Measurements from ENCODE around the gene XRCC3.

The XRCC3 gene

DNA sequence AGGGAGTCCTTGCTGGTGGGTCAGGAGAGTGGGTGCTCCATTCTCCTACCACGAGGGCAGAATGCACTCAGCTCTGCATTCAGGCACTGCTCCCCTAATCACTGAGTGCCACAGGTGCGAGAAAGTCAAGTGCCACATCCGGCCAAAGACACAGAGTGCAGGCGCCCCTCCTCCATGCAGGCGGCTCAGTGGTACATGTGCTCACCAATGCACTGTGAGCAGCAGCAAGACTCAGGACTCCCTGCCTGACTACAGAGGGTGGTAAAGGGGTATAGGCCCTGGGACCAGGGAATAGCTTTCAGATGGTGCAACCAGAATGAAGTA is 33.2 kb upstream of the XRCC3 start:
- Histone ChIP-seq H3K36me3 (ENCODE audit: control insufficient read depth in 5 of 5, insufficient read depth in 5 of 5, low read length in 5 of 5) (peaks cover 0 to 30% (median 23%) of the 10 kb centered on the region in 5 donors), H3K4me3 (ENCODE audit: low read depth in 1 of 5, low read length in 5 of 5) (no peak overlapping the region), H3K27me3 (ENCODE audit: control insufficient read depth in 5 of 5, insufficient read depth in 4 of 5, low read length in 5 of 5) (no peaks in the 10 kb centered on the region), H3K27ac (ENCODE audit: low read depth, low read length) (no peak overlapping the region), H3K9me3 (ENCODE audit: control insufficient read depth in 5 of 5, low read length in 5 of 5) (no peaks in the 10 kb centered on the region), H3K9ac (ENCODE audit: low read length in 5 of 5) (no peak overlapping the region), H3K4me1 (ENCODE audit: control insufficient read depth in 5 of 5, insufficient read depth in 5 of 5, low read length in 5 of 5) (no peaks in the 10 kb centered on the region)

DNA sequence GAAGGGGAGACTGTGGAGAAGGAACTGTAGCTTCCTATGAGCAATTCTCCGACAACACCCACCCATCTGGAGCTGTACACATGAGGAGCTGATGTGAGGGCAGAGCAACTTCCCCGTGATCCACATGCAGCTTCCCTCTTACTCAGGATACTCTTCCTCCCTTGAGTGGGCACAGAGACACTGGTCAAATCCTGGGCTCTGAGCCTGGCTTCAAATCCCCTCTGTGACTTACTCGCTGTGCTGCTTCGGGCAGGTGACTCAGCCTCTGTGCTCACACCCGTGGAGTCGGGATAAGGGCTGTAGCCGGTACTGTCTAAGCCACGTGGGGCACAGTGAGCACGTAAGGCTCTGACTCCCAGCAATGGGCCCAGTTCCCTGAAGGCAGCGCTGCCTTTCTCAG is 31.4 kb upstream of the XRCC3 start:
- peaks cover 0 to 35% (median 24%) of the 10 kb centered on the region in 5 donors for H3K36me3 ChIP-seq (ENCODE audit: control insufficient read depth in 5 of 5, insufficient read depth in 5 of 5, low read length in 5 of 5)
- H3K4me3 ChIP-seq (ENCODE audit: low read depth in 1 of 5, low read length in 5 of 5) = no peak overlapping the region
- H3K27ac ChIP-seq (ENCODE audit: low read depth, low read length) = no peak overlapping the region
- no peaks in the 10 kb centered on the region for H3K27me3 ChIP-seq (ENCODE audit: control insufficient read depth in 5 of 5, insufficient read depth in 4 of 5, low read length in 5 of 5)
- no peaks in the 10 kb centered on the region for H3K9me3 ChIP-seq (ENCODE audit: control insufficient read depth in 5 of 5, low read length in 5 of 5)
- no peak overlapping the region for H3K9ac ChIP-seq (ENCODE audit: low read length in 5 of 5)
- peaks cover 0 to 12% (median 2%) of the 10 kb centered on the region in 5 donors for H3K4me1 ChIP-seq (ENCODE audit: control insufficient read depth in 5 of 5, insufficient read depth in 5 of 5, low read length in 5 of 5)

DNA sequence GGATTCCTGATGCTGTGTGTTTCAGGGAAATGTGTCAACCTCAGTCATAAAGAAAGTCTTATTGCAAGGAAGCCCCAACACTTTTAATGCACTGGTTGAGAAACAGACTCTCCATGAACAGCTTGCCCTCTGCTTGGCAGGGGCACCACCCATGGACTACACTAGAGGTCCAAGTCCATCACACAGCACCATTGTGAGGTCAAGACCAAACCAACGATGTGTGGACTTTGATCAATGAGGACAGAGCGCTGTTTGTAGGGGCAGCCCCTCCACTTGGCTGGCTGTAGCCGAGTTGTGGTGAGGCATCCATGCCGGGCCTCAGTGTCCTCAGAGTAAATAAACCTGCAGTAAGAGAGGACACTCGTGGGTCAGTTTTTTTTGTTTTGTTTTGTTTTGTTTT is 30.2 kb upstream of the XRCC3 start:
- H3K4me1 ChIP-seq (ENCODE audit: control insufficient read depth in 5 of 5, insufficient read depth in 5 of 5, low read length in 5 of 5) = peaks cover 2 to 15% (median 5%) of the 10 kb centered on the region in 5 donors
- no peak overlapping the region for H3K27ac ChIP-seq (ENCODE audit: low read depth, low read length)
- no peaks in the 10 kb centered on the region for H3K27me3 ChIP-seq (ENCODE audit: control insufficient read depth in 5 of 5, insufficient read depth in 4 of 5, low read length in 5 of 5)
- H3K4me3 ChIP-seq (ENCODE audit: low read depth in 1 of 5, low read length in 5 of 5) = no peak overlapping the region
- no peak overlapping the region for H3K9ac ChIP-seq (ENCODE audit: low read length in 5 of 5)
- peaks cover 0 to 37% (median 24%) of the 10 kb centered on the region in 5 donors for H3K36me3 ChIP-seq (ENCODE audit: control insufficient read depth in 5 of 5, insufficient read depth in 5 of 5, low read length in 5 of 5)
- H3K9me3 ChIP-seq (ENCODE audit: control insufficient read depth in 5 of 5, low read length in 5 of 5) = no peaks in the 10 kb centered on the region

DNA sequence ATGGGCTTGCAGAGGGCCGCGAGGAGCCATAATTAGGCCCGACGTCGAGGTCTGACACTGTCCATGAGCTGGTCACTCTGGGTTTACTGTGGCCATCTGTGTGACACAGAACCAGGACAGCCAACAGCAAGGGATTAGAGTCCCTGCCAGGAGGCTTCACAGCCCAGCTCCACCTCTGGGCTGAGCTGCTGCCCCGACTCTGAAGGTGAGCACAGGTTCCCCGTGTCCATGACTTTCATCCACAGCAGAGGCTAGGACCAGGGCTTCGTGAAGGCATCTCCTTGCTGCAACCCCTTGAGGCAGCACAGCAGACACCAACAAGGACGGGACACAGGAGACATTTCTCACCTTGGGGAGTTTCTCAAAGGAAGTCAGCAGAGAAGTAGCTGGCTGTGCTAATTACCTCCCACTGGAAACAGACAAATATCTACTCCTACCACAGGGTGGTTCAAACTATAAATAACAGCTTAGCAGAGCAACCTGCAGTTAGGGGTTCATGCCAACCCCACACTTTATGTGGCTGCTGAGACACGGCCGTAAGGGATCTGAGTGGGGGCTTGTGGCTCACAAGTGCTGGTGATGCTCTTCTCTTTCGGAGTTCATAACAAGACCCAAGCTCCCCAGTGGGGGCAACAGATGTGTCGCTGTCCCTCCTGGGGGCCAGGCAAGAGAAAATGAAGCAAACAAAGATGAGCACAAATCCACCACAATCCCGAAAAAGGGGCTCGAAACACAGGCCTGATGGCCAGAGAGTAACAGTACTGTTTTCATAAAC is 29.6 kb upstream of the XRCC3 start:
- Histone ChIP-seq H3K4me3 (ENCODE audit: low read depth in 1 of 5, low read length in 5 of 5) (no peak overlapping the region), H3K27me3 (ENCODE audit: control insufficient read depth in 5 of 5, insufficient read depth in 4 of 5, low read length in 5 of 5) (no peaks in the 10 kb centered on the region), H3K4me1 (ENCODE audit: control insufficient read depth in 5 of 5, insufficient read depth in 5 of 5, low read length in 5 of 5) (peaks cover 2 to 15% (median 5%) of the 10 kb centered on the region in 5 donors), H3K9ac (ENCODE audit: low read length in 5 of 5) (no peak overlapping the region), H3K9me3 (ENCODE audit: control insufficient read depth in 5 of 5, low read length in 5 of 5) (no peaks in the 10 kb centered on the region), H3K27ac (ENCODE audit: low read depth, low read length) (no peak overlapping the region), H3K36me3 (ENCODE audit: control insufficient read depth in 5 of 5, insufficient read depth in 5 of 5, low read length in 5 of 5) (peaks cover 0 to 44% (median 27%) of the 10 kb centered on the region in 5 donors)

DNA sequence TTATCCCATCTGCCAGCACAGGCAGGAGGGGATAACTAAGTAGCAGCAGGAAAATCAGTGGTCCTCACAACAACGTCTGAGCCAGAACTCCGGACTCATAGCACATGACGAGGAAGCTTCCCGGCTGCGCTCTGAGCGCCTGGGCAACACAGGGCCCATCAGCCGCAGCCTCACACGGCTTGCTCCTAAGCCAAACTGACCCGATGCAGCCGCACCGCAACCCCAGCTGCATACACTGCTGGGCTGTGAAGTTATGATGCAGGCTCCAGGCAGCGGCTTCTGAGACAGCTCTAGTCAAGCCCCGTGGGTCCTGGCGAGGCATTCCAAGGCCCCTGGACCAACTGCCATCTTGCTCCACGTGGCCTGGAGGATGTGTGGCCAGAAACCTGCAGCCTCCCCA is 28.4 kb upstream of the XRCC3 start:
- H3K36me3 ChIP-seq (ENCODE audit: control insufficient read depth in 5 of 5, insufficient read depth in 5 of 5, low read length in 5 of 5) = peaks cover 0 to 48% (median 27%) of the 10 kb centered on the region in 5 donors
- H3K9ac ChIP-seq (ENCODE audit: low read length in 5 of 5) = no peak overlapping the region

DNA sequence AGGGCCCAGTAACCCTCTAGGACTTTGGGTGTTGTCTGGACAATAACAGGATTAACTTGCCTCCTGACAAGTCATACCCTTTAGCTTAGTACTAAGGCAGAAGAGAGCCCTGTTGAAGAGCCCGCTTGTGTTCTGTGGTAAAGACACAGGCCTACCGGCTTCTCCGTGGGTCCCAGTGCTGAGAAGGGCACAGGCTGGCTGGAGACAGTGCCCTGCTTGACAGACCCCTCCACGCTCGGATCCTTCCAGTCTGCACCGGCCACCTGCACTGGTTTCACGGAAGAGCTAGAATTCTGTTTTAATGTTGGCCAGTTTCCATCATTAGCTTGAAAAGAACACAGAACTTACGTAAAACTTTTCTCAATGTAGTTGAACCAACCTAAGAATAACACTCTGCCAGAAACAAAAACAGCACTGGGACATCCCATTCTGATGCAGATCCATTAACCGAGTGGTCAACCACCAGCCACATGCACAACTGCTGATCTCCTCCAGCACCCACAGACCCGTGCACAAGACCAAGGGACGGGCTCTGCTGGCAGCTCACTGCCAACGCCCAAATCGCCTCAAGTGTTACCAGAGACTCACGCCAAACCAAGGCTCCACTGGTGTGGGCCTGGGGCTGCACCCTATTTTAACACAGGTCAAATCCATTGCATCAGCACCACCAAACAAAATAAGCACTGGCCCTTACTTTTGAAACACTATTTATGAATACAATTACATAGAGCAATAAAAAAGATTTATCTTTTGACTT is 27.4 kb upstream of the XRCC3 start:
- Histone ChIP-seq H3K27me3 (ENCODE audit: control insufficient read depth in 5 of 5, insufficient read depth in 4 of 5, low read length in 5 of 5) (no peaks in the 10 kb centered on the region), H3K4me1 (ENCODE audit: control insufficient read depth in 5 of 5, insufficient read depth in 5 of 5, low read length in 5 of 5) (peaks cover 2 to 24% (median 14%) of the 10 kb centered on the region in 5 donors), H3K9me3 (ENCODE audit: control insufficient read depth in 5 of 5, low read length in 5 of 5) (no peaks in the 10 kb centered on the region), H3K4me3 (ENCODE audit: low read depth in 1 of 5, low read length in 5 of 5) (no peak overlapping the region), H3K36me3 (ENCODE audit: control insufficient read depth in 5 of 5, insufficient read depth in 5 of 5, low read length in 5 of 5) (peaks cover 0 to 52% (median 31%) of the 10 kb centered on the region in 5 donors), H3K9ac (ENCODE audit: low read length in 5 of 5) (no peak overlapping the region), H3K27ac (ENCODE audit: low read depth, low read length) (no peak overlapping the region)

More for the DNA sequence above, 28.4 kb upstream of the XRCC3 start:
- Histone ChIP-seq H3K9me3 (ENCODE audit: control insufficient read depth in 5 of 5, low read length in 5 of 5) (no peaks in the 10 kb centered on the region), H3K27ac (ENCODE audit: low read depth, low read length) (no peak overlapping the region), H3K4me3 (ENCODE audit: low read depth in 1 of 5, low read length in 5 of 5) (no peak overlapping the region), H3K4me1 (ENCODE audit: control insufficient read depth in 5 of 5, insufficient read depth in 5 of 5, low read length in 5 of 5) (peaks cover 2 to 22% (median 13%) of the 10 kb centered on the region in 5 donors), H3K27me3 (ENCODE audit: control insufficient read depth in 5 of 5, insufficient read depth in 4 of 5, low read length in 5 of 5) (no peaks in the 10 kb centered on the region)

DNA sequence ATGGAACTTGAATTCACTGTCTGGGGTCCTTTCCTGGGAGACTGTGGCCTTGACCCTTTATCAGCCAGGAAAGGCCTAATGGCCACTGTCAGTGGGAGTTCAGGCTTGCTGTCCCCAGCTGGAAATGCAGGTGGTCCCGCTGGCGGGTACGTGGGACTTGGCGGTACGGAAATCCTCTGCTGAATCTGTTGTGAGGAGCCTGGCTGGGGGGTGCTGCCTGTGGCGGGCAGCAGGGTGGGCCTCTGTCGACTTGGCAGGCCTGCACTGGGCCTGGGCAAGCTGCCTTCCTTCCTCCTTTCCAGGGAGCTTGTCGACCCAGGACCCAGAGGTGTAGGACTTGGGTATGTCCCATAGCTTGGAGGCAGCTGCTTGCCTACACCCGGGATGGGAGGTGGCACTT is 26.6 kb upstream of the XRCC3 start:
- no peak overlapping the region for H3K4me3 ChIP-seq (ENCODE audit: low read depth in 1 of 5, low read length in 5 of 5)
- H3K4me1 ChIP-seq (ENCODE audit: control insufficient read depth in 5 of 5, insufficient read depth in 5 of 5, low read length in 5 of 5) = peaks cover 4 to 32% (median 21%) of the 10 kb centered on the region in 5 donors
- no peak overlapping the region for H3K27ac ChIP-seq (ENCODE audit: low read depth, low read length)
- H3K9ac ChIP-seq (ENCODE audit: low read length in 5 of 5) = no peak overlapping the region
- H3K36me3 ChIP-seq (ENCODE audit: control insufficient read depth in 5 of 5, insufficient read depth in 5 of 5, low read length in 5 of 5) = peaks cover 0 to 55% (median 35%) of the 10 kb centered on the region in 5 donors
- no peaks in the 10 kb centered on the region for H3K9me3 ChIP-seq (ENCODE audit: control insufficient read depth in 5 of 5, low read length in 5 of 5)
- no peaks in the 10 kb centered on the region for H3K27me3 ChIP-seq (ENCODE audit: control insufficient read depth in 5 of 5, insufficient read depth in 4 of 5, low read length in 5 of 5)

DNA sequence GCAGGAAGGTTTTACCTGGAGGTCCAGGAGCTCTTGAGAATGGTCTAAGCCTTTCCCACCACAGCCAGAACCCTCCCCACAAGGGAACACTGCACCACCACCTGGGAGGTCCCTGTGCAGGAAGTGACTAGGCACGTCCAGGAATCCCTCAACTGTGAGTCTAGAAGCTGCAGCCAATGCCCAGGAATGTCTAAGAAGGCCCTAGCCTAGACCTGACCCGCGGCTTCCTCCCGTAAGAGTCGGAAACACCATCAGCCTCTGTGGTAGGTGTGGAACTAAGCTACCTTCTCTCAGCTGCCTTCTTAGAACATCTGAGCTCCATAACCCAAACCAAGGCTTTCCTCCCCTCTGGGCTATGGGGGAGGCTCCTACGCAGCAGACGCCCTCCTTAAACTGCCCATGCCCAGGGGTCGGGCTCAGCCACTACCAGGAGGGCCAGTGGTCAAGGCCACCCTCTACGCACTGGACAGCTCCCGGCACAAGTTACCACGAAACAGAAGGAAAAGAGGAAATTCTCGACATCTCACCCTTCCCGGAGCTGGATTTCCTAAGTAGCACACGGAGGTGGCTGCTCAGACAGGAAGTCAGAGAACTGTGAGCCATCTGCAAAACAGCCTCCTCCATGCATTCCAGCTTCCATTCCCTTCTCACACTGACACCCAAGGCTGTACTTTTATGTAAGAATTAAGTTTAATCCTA is 25.9 kb upstream of the XRCC3 start:
- Histone ChIP-seq H3K27ac (ENCODE audit: low read depth, low read length) (no peak overlapping the region), H3K36me3 (ENCODE audit: control insufficient read depth in 5 of 5, insufficient read depth in 5 of 5, low read length in 5 of 5) (peaks cover 0 to 55% (median 37%) of the 10 kb centered on the region in 5 donors), H3K9me3 (ENCODE audit: control insufficient read depth in 5 of 5, low read length in 5 of 5) (no peaks in the 10 kb centered on the region), H3K9ac (ENCODE audit: low read length in 5 of 5) (no peak overlapping the region), H3K4me1 (ENCODE audit: control insufficient read depth in 5 of 5, insufficient read depth in 5 of 5, low read length in 5 of 5) (peaks cover 6 to 40% (median 28%) of the 10 kb centered on the region in 5 donors), H3K4me3 (ENCODE audit: low read depth in 1 of 5, low read length in 5 of 5) (no peak overlapping the region), H3K27me3 (ENCODE audit: control insufficient read depth in 5 of 5, insufficient read depth in 4 of 5, low read length in 5 of 5) (no peaks in the 10 kb centered on the region)

DNA sequence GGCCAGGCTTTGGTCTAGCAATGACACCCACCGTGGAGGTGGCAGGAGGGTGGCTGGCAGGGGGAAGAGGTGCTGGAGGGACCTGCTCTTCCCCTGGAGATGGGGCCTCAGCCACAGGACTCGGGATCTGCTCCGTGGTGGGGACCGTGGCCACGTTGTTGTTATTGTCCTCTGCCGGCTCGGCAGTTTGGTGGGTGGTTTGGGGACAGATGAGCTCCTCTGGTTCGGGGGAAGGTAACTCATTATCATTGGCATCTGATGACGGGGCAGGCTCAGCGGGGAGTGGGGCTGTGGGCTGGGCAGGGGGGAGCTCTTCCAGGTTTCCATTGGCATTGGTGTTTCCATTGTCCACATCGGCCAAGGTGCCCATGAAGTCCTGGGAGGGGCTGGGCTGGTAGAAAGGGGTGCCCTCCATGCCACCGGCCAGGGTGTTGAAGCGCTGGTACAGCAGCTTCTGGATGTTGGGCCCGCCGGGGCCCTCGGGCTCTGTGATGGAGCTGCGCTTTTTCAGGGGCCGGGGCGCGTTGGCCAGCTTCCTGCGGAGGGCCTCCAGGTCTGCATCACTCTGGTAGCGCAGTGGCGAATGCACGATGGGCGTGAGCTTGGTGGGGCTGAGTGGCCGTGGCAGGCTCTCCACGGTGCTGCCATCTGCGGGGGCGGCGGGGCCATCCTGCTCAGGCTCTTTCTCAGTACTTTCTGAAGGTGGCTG is 24.7 kb upstream of the XRCC3 start:
- H3K9ac ChIP-seq (ENCODE audit: low read length in 5 of 5) = no peak overlapping the region
- peaks cover 0 to 56% (median 33%) of the 10 kb centered on the region in 5 donors for H3K36me3 ChIP-seq (ENCODE audit: control insufficient read depth in 5 of 5, insufficient read depth in 5 of 5, low read length in 5 of 5)
- no peaks in the 10 kb centered on the region for H3K27me3 ChIP-seq (ENCODE audit: control insufficient read depth in 5 of 5, insufficient read depth in 4 of 5, low read length in 5 of 5)
- H3K4me3 ChIP-seq (ENCODE audit: low read depth in 1 of 5, low read length in 5 of 5) = no peak overlapping the region
- peaks cover 8 to 51% (median 37%) of the 10 kb centered on the region in 5 donors for H3K4me1 ChIP-seq (ENCODE audit: control insufficient read depth in 5 of 5, insufficient read depth in 5 of 5, low read length in 5 of 5)
- no peaks in the 10 kb centered on the region for H3K9me3 ChIP-seq (ENCODE audit: control insufficient read depth in 5 of 5, low read length in 5 of 5)
- H3K27ac ChIP-seq (ENCODE audit: low read depth, low read length) = no peak overlapping the region

Measured in subcutaneous abdominal adipose tissue (tissue), 5 donors.